Medulla oblongata (tissue), 1 donor: ENCODE results near the gene VEPH1.

Source experiments
- DNase-seq: peaks from one replicate; pipeline ENCODE4 v3.0.0-alpha.2; 2015; ENCODE audit errors: extremely low spot score

Gene VEPH1

GRCh38 chr3:157261000-157261399, 242.2 kb downstream of the VEPH1 start:
- no peak for DNase-seq

GRCh38 chr3:157259825-157260224, 243.4 kb downstream of the VEPH1 start:
- DNase-seq: no peak

- DNase-seq: no peak
These were observed 246.1 kb downstream of the VEPH1 start for GRCh38 chr3:157257101-157257500.

GRCh38 chr3:157255797-157256196, 247.4 kb downstream of the VEPH1 start:
- DNase-seq: no peak

- DNase-seq: no peak
These were observed 251.5 kb downstream of the VEPH1 start for GRCh38 chr3:157251685-157252084.

- no peak for DNase-seq
These were observed 253.6 kb downstream of the VEPH1 start for GRCh38 chr3:157249606-157250005.

- DNase-seq: peak; percentile 94
These were observed 254.4 kb downstream of the VEPH1 start for GRCh38 chr3:157248590-157249422.

GRCh38 chr3:157247391-157247790, 255.8 kb downstream of the VEPH1 start:
- DNase-seq: no peak

- no peak for DNase-seq
These were observed 260.4 kb downstream of the VEPH1 start for GRCh38 chr3:157242836-157243235.

GRCh38 chr3:157241599-157241998, 261.6 kb downstream of the VEPH1 start:
- no peak for DNase-seq

- no peak for DNase-seq
These were observed 262.8 kb downstream of the VEPH1 start for GRCh38 chr3:157240408-157240807.

- DNase-seq: peak; percentile 80
These were observed 264.0 kb downstream of the VEPH1 start for GRCh38 chr3:157239082-157239704.

- no peak for DNase-seq
These were observed 264.8 kb downstream of the VEPH1 start for GRCh38 chr3:157238457-157238856.

- DNase-seq: no peak
These were observed 265.3 kb downstream of the VEPH1 start for GRCh38 chr3:157237886-157238285.

- no peak for DNase-seq
These were observed 267.9 kb downstream of the VEPH1 start for GRCh38 chr3:157235291-157235690.

GRCh38 chr3:157233923-157234322, 269.3 kb downstream of the VEPH1 start:
- DNase-seq: no peak

- DNase-seq: no peak
These were observed 271.1 kb downstream of the VEPH1 start for GRCh38 chr3:157232141-157232540.

- DNase-seq: no peak
These were observed 272.1 kb downstream of the VEPH1 start for GRCh38 chr3:157231071-157231470.

- no peak for DNase-seq
These were observed 276.9 kb downstream of the VEPH1 start for GRCh38 chr3:157226173-157226847.

- no peak for DNase-seq
These were observed 278.2 kb downstream of the VEPH1 start for GRCh38 chr3:157225001-157225400.

GRCh38 chr3:157220883-157221282, 282.3 kb downstream of the VEPH1 start:
- no peak for DNase-seq

- no peak for DNase-seq
These were observed 283.0 kb downstream of the VEPH1 start for GRCh38 chr3:157220211-157220610.

- no peak for DNase-seq
These were observed 284.0 kb downstream of the VEPH1 start for GRCh38 chr3:157219215-157219614.
